Lower leg skin (tissue), 4 donors: Measurements from ENCODE around the gene AP1M1. TPM values are rescaled to one million over a fixed set of nuclear protein-coding genes. Genes with fewer than 3 reads are reported as not detected.
A peak's percentile ranks its signal among the peaks of the same experiment; 100 is the strongest.

ENCODE experiments used
- DNase-seq, 2 donors: peaks; one replicate each; pipeline ENCODE4 v3.0.0-alpha.2; 2019; ENCODE audit warnings: low spot score in 2 of 2
- H3K4me3 ChIP-seq: fragments of 200-600 bp; sonication (generic); 2 replicates; pipeline ENCODE4 v1.5.1; 2017; ENCODE audit warnings: mild to moderate bottlenecking, low read depth; ENCODE audit not compliant: poor library complexity, severe bottlenecking
- POLR2A ChIP-seq, 2 donors: fragments of 450-650 bp; IDR thresholded peaks; one replicate each; pipeline ENCODE4 v1.6.1; 2016 to 2017; ENCODE audit warnings: antibody characterized with exemption in 2 of 2, mild to moderate bottlenecking in 1 of 2, moderate library complexity in 1 of 2
- WGBS, 2 donors: methylation state at CpG; one replicate each; pipeline ENCODE4 v1.1.5; 2018; 5-methylcytosine and 5-hydroxymethylcytosine counted together
- intact Hi-C: fragments of 100-400 bp; cut with DNase I; formaldehyde crosslinking; loops from one replicate; pipeline ENCODE4 v1.15.0; 2023; ENCODE audit warnings: low total_unique reads
- total RNA-seq, 4 donors: library from RNA; depleted of rRNA; stranded (reverse); fragments of >200 nt; gene quantifications; one replicate each; pipeline ENCODE4 v1.1.0, GENCODE V29; 2016
- TF ChIP-seq, protein P1 (sequence below), 3 donors: fragments of 450-650 bp; IDR thresholded peaks; one replicate each; pipeline ENCODE4 v1.5.1; 2016; ENCODE audit warnings: antibody characterized with exemption in 3 of 3, mild to moderate bottlenecking in 3 of 3, moderate library complexity in 2 of 3

Gene AP1M1
- total RNA-seq, 4 donors from 2014 or later, result 47.2 to 66.9 (median 48.6) TPM

DNA sequence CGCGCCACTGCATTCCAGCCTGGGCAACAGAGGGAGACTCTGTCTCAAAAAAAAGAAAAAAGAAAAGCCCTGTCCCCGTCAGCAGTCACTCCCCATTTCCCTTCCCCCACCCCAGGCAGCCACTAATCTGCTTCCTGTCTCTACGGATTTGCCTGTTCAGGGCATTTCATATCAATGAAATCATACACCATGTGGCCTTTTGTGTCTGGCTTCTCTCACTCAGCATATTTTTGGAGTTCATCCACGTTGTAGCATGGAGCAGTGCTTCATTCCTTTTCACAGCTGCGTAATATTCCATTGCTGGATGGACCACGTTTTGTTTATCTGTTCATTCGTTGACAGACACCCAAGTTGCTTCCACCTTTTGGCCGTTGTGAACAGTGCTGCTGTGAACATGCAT is 90.8 kb downstream of the AP1M1 start:
- no peak for DNase-seq

DNA sequence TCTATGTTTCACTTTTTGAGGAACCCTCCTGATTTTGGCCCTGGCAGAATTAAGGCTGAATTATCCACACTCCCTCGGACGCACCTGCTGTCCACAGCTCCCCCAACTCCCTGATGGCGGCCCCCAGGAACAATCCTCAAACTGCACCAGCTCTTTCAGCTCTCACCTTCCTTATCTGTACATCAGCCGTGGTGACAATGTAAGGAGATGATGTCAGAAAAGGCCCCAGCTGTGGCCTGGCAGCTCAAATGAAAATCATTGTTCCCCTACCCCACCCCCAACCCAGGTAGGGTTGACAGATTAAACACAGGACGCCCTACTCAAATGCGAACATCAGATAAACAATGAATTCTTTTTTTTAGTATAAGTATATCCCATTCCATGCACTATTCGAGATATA is 91.9 kb downstream of the AP1M1 start:
- no peak overlapping the region for H3K4me3 ChIP-seq
- WGBS, 2 donors, result 86 to 93% methylated on average over 7 of the region's 7 CpGs
- DNase-seq, result no peak
- TF ChIP-seq, protein P1, sequence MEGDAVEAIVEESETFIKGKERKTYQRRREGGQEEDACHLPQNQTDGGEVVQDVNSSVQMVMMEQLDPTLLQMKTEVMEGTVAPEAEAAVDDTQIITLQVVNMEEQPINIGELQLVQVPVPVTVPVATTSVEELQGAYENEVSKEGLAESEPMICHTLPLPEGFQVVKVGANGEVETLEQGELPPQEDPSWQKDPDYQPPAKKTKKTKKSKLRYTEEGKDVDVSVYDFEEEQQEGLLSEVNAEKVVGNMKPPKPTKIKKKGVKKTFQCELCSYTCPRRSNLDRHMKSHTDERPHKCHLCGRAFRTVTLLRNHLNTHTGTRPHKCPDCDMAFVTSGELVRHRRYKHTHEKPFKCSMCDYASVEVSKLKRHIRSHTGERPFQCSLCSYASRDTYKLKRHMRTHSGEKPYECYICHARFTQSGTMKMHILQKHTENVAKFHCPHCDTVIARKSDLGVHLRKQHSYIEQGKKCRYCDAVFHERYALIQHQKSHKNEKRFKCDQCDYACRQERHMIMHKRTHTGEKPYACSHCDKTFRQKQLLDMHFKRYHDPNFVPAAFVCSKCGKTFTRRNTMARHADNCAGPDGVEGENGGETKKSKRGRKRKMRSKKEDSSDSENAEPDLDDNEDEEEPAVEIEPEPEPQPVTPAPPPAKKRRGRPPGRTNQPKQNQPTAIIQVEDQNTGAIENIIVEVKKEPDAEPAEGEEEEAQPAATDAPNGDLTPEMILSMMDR (IDR thresholded peaks at IDR 0.05), result no peak
- no peak for TF ChIP-seq POLR2A (IDR thresholded peaks at IDR 0.05)
- intact Hi-C loops, result no loop called here

More for the DNA sequence above, 90.8 kb downstream of the AP1M1 start:
- intact Hi-C loops, result no loop called here
- WGBS, 2 donors, result 73 to 74% methylated on average over 9 of the region's 9 CpGs
- no peak for TF ChIP-seq POLR2A (IDR thresholded peaks at IDR 0.05)
- TF ChIP-seq, protein P1 (IDR thresholded peaks at IDR 0.05), result no peak
- no peak overlapping the region for H3K4me3 ChIP-seq

DNA sequence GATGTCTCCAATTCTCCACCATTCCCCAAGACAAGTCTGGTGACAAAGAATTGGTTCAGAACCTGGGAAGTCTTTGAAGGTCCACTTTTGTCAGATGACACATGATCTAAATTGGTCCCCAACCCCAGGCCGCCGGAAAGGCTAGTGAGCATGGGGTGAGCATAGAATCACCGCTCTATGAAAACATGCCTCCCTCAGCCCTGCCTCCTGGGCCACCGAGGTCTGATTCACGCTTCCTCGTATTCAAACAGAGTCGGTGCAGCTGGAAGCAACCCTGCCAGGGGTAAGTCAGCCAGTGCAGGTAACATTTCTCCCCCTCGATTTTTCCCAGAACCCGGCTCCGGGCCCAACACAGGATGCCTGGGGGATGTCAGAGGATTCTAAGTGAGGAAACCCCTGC is 93.0 kb downstream of the AP1M1 start:
- WGBS, 2 donors, result 79 to 87% methylated on average over 10 of the region's 10 CpGs
- TF ChIP-seq, protein P1 (IDR thresholded peaks at IDR 0.05), result no peak
- TF ChIP-seq POLR2A (IDR thresholded peaks at IDR 0.05), result no peak
- no peak for DNase-seq
- intact Hi-C loops, result no loop called here
- H3K4me3 ChIP-seq, result no peak overlapping the region

DNA sequence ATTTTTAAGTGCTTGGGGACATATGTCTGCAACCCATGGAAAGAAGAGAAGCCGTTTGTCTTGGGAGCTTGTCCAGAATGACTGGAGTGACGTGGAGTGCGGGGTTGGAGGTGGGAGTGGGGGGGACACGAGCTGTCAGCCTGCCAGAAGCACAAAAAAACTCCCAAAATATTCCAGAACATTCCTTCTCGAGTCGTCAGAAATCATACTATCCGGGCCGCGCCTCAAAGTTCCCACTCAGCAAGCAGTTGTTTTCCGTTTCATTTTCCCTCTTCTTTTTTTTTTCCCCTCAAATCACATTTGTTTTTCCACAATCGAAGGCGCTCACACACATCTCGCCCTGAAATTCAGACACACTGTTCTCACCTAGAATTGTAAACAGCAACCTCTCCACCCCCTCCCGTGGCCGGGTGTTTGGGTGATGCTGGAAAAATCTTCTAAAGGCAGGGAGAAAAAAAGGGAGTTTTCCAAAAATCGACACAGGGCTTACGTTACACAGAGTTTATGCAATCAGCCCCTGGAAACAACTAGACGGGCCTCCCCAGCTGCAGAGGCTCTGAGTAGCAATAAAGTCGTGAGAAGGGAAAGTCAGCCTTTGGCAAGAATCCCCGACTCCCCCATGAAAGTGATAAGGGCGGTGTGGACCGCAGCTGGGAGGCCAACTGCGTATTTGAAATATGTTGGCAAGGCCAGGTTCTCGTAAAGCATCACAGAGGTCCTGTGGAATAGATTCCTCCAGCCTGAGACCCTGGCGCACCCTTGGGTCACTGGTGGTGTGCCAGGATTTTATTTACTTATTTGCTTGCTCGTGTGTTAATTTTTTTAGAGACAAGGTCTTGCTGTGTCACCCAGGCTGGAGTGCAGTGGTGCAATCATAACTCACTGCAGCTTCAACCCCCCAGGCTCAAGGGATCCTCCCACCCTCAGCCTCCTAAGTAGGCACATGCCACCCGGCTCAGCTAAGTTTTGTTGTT is 95.7 kb downstream of the AP1M1 start:
- no peak overlapping the region for H3K4me3 ChIP-seq
- intact Hi-C loops, result no loop called here
- TF ChIP-seq, protein P1 (IDR thresholded peaks at IDR 0.05), result no peak
- TF ChIP-seq POLR2A (IDR thresholded peaks at IDR 0.05), result no peak
- peak; percentile 75 to 94 for DNase-seq
- 17 to 24% methylated on average over 27 of the region's 27 CpGs for WGBS, 2 donors

DNA sequence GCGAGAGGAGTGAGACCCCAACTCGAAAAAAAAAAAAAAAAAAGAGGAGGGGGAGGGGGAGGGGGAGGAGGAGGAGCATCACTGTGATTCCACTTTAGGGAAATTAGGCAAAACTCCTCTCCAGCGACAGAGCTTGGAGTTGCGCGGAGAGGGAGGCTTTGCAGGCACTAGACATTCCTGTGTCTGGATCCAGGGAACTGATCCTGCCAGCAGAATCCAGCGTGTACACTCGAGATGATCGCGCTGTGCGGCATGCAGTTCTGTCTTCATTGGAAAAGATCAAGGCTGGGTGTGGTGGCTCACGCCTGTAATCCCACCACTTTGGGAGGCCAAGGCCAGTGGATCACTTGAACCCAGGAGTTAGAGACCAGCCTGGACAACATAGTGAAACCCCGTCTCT is 97.3 kb downstream of the AP1M1 start:
- WGBS, 2 donors, result 51 to 70% methylated on average over 12 of the region's 12 CpGs
- no peak for DNase-seq
- intact Hi-C loops, result no loop called here
- H3K4me3 ChIP-seq, result no peak overlapping the region
- TF ChIP-seq POLR2A (IDR thresholded peaks at IDR 0.05), result no peak
- TF ChIP-seq, protein P1 (IDR thresholded peaks at IDR 0.05), result no peak

Other genes with a start within 250 kb of the AP1M1 start
- not detected for gene OR10H4, start 248.9 kb upstream of the AP1M1 start, total RNA-seq
- gene TPM4, start 121.4 kb upstream of the AP1M1 start, total RNA-seq, result 100 to 1,000 TPM; 217 to 303 (median 267) TPM
- 10 to 100 TPM; 43.3 to 58.2 (median 50.8) TPM for gene RAB8A, start 86.0 kb upstream of the AP1M1 start, total RNA-seq
- under 1 TPM in 1 of 4 donors, not detected in 3; 0.45 TPM for gene HSH2D, start 54.2 kb upstream of the AP1M1 start, total RNA-seq
- not detected for gene CIB3, start 24.4 kb upstream of the AP1M1 start, total RNA-seq
- gene FAM32A, start 12.5 kb upstream of the AP1M1 start, total RNA-seq, result 100 to 1,000 TPM in 3 of 4 donors, 10 to 100 TPM in 1; 95.3 to 114 (median 105) TPM
- 10 to 100 TPM; 12.6 to 27.5 (median 19.9) TPM for gene KLF2, start 126.9 kb downstream of the AP1M1 start, total RNA-seq